IPS-20b (cell line): ENCODE data around the gene ZFYVE19.

Experiments
- H3K27ac ChIP-seq: one replicate; pipeline ENCODE4 v1.5.1; 2013; ENCODE audit warnings: low read length
- H3K27me3 ChIP-seq: 2 replicates; pipeline ENCODE4 v1.6.1; 2013; ENCODE audit warnings: mild to moderate bottlenecking, low read length, inconsistent platforms; ENCODE audit not compliant: insufficient read depth
- H3K36me3 ChIP-seq: 2 replicates; pipeline ENCODE4 v1.6.1; 2013; ENCODE audit warnings: low read depth, mild to moderate bottlenecking, inconsistent platforms, low read length, moderate library complexity; ENCODE audit not compliant: insufficient read depth
- H3K4me1 ChIP-seq: 2 replicates; pipeline ENCODE4 v1.6.1; 2013; ENCODE audit warnings: mild to moderate bottlenecking, control low read depth, inconsistent platforms, low read length, moderate library complexity; ENCODE audit not compliant: insufficient read depth
- H3K4me3 ChIP-seq: 2 replicates; pipeline ENCODE4 v1.5.1; 2013; ENCODE audit warnings: mild to moderate bottlenecking, low read length, inconsistent platforms
- H3K9ac ChIP-seq: 2 replicates; pipeline ENCODE4 v1.6.1; 2013; ENCODE audit warnings: low read depth, mild to moderate bottlenecking, inconsistent platforms, low read length, moderate library complexity
- H3K9me3 ChIP-seq: 2 replicates; pipeline ENCODE4 v1.6.1; 2013; ENCODE audit warnings: mild to moderate bottlenecking, low read depth, low read length, inconsistent platforms; ENCODE audit not compliant: insufficient read depth

The ZFYVE19 gene, protein sequence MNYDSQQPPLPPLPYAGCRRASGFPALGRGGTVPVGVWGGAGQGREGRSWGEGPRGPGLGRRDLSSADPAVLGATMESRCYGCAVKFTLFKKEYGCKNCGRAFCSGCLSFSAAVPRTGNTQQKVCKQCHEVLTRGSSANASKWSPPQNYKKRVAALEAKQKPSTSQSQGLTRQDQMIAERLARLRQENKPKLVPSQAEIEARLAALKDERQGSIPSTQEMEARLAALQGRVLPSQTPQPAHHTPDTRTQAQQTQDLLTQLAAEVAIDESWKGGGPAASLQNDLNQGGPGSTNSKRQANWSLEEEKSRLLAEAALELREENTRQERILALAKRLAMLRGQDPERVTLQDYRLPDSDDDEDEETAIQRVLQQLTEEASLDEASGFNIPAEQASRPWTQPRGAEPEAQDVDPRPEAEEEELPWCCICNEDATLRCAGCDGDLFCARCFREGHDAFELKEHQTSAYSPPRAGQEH

GRCh38 chr15:40807028-40807887 lies at the start of gene ZFYVE19, which contains the start of gene DNAJC17:
Gene ZFYVE19 (plus strand): TSS chr15:40807089. CDS start chr15:40807590, 501 bp downstream.
Gene DNAJC17 (minus strand): TSS chr15:40807473. CDS start chr15:40807446, 27 bp downstream.
- Histone ChIP-seq H3K27me3 (no peaks in the 10 kb centered on the region), H3K27ac (no peak within 1 kb of the TSS), H3K36me3 (0 out of 2 replicates have a peak, but pooled peaks cover 6% of the 10 kb centered on the region), H3K9me3 (no peaks in the 10 kb centered on the region), H3K4me1 (0 out of 2 replicates have a peak, but pooled peaks cover 3% of the 10 kb centered on the region), H3K9ac (peak within 1 kb of the TSS; percentile 85; the same call in 1 of the 2 replicates), H3K4me3 (peak within 1 kb of the TSS; percentile 87)

DNA sequence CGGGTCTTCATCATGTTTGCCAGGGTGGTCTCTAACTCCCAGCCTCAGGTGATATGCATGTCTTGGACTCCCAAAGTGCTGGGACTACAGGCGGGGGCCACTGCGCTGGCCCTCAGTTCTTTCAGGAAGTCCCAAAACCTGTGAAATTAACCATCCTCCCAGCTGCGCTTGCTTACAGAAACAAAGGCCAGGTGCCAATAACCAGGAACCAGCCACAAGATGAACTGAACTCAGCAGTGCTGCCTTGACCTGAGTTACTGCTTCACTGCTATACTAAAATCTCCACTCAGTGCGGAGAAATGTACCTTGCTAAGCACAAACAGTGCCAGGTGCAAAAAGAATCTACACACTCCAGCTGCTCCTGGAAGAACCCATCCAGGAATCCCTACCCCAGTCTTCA lies 46.9 kb upstream of the ZFYVE19 start:
- Histone ChIP-seq H3K4me1 (peaks cover 2% of the 10 kb centered on the region; the same call in 1 of the 2 replicates), H3K27ac (no peak overlapping the region), H3K9me3 (no peaks in the 10 kb centered on the region), H3K4me3 (no peak overlapping the region), H3K27me3 (peaks cover 23% of the 10 kb centered on the region), H3K36me3 (no peaks in the 10 kb centered on the region), H3K9ac (no peak overlapping the region)

GRCh38 chr15:40762919-40763800 lies 43.7 kb upstream of the ZFYVE19 start:
- Histone ChIP-seq H3K9me3 (no peaks in the 10 kb centered on the region), H3K27me3 (peaks cover 24% of the 10 kb centered on the region), H3K27ac (no peak overlapping the region), H3K9ac (peak overlapping the region; percentile 72; the same call in 1 of the 2 replicates), H3K4me3 (peak overlapping the region; percentile 74), H3K36me3 (0 out of 2 replicates have a peak, but pooled peaks cover 1% of the 10 kb centered on the region), H3K4me1 (peaks cover 17% of the 10 kb centered on the region)

DNA sequence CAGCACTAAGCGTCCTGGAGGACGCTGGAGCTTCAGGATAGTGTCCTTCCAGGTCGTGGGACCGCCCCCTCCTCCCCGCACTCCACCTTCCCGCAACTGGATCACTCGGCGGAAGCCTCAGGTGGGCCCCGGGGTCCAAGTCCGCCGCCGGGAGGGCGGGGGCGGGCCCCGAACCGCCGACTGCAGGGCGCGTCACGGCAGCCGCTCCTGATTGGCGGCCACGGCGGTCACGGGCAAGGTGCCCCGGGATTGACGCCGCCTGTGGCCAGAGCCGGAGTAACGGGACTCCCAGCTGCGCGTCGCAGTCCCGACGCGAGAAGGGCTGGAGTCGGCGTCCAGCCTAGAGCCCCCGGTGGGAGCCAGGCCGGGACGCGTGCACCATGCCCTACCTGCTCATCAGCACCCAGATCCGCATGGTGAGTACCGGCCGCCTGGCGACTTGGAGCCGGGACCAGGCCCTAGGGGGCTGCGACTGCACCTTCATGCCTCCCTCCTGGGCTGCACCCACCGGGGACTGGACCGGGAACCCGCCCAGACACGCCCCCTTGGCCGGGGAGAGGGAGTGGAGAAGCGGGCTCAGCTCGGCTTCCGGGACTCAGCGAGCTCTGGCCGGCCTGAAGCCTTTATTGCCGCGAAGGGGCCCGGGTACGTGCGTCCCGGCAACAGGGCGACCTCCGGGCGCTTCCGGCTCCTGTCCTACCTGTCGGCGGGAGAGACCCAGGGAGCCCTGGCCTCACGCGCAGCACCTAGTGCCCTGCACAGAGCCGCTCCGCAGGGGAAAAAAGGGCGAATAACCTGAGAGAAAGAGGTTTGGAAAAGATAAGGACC lies 42.9 kb upstream of the ZFYVE19 start, which contains the start of gene GCHFR:
GCHFR (plus strand) TSS at position 268 of the 828 bp plus-strand sequence; CDS start at position 381, 113 bp downstream.
- Histone ChIP-seq H3K9me3 (no peaks in the 10 kb centered on the region), H3K4me1 (peaks cover 17% of the 10 kb centered on the region)

GRCh38 chr15:40764629-40765103 lies 42.2 kb upstream of the ZFYVE19 start:
- Histone ChIP-seq H3K4me3 (peak overlapping the region; percentile 74), H3K9me3 (no peaks in the 10 kb centered on the region), H3K36me3 (peaks cover 7% of the 10 kb centered on the region; the same call in 1 of the 2 replicates), H3K27ac (no peak overlapping the region), H3K27me3 (peaks cover 24% of the 10 kb centered on the region), H3K4me1 (peaks cover 17% of the 10 kb centered on the region), H3K9ac (peak overlapping the region; percentile 62)

More for the DNA sequence above, 42.9 kb upstream of the ZFYVE19 start, which contains the start of gene GCHFR:
- peak within 1 kb of the TSS; percentile 74 for H3K4me3 ChIP-seq
- H3K36me3 ChIP-seq: peaks cover 7% of the 10 kb centered on the region; the same call in 1 of the 2 replicates
- peaks cover 24% of the 10 kb centered on the region for H3K27me3 ChIP-seq
- peak within 1 kb of the TSS; percentile 72 for H3K9ac ChIP-seq
- H3K27ac ChIP-seq: no peak within 1 kb of the TSS

GRCh38 chr15:40766194-40766815 lies 40.6 kb upstream of the ZFYVE19 start:
- Histone ChIP-seq H3K27me3 (peaks cover 24% of the 10 kb centered on the region), H3K9ac (0 out of 2 replicates have a peak overlapping the region, but pooled peaks have one; percentile 1), H3K4me1 (peaks cover 17% of the 10 kb centered on the region), H3K9me3 (no peaks in the 10 kb centered on the region), H3K4me3 (no peak overlapping the region), H3K36me3 (peaks cover 7% of the 10 kb centered on the region; the same call in 1 of the 2 replicates), H3K27ac (no peak overlapping the region)

GRCh38 chr15:40766906-40767837 lies 39.7 kb upstream of the ZFYVE19 start:
- H3K9me3 ChIP-seq: no peaks in the 10 kb centered on the region
- peaks cover 7% of the 10 kb centered on the region; the same call in 1 of the 2 replicates for H3K36me3 ChIP-seq
- no peak overlapping the region for H3K4me3 ChIP-seq
- H3K9ac ChIP-seq: no peak overlapping the region
- H3K27me3 ChIP-seq: peaks cover 24% of the 10 kb centered on the region
- H3K4me1 ChIP-seq: peaks cover 17% of the 10 kb centered on the region
- H3K27ac ChIP-seq: no peak overlapping the region

DNA sequence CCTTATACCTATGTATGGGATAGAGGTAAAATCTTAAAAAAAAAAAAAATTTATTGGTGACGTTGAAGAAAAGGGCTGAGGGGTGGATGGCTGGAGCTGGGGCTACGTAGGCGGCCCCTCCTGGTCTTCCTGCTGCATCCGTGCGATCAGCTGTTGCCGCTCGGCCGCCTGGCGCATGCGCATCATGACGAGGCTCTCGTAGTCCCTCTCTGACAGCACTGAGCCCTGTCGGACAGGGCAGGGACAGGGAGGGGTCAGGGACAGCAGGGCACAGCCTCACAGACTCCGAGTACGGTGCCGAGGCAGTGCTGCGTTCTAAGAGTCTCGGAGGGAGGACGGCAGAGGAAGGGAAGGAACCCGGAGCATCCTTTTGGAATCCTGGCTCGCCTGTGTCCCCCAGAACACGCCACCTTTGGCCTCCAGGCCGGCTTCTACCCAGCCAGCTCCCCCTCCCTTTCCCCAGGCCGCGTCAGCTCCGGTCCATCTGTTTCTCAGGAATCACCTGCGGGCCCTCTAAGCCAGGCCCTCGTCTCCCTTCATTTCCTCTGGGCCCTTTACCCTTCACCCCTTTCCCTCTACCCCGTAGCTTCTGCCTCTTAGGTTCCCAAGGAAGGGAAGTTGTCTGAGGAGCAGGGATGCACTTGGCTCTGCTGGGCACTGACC lies 38.9 kb upstream of the ZFYVE19 start:
- Histone ChIP-seq H3K9ac (no peak overlapping the region), H3K27ac (no peak overlapping the region), H3K27me3 (peaks cover 17% of the 10 kb centered on the region), H3K9me3 (no peaks in the 10 kb centered on the region), H3K4me3 (no peak overlapping the region), H3K36me3 (peaks cover 7% of the 10 kb centered on the region; the same call in 1 of the 2 replicates), H3K4me1 (peaks cover 17% of the 10 kb centered on the region)
